Fibroblast of upper back skin (primary cell): ENCODE measurements around the gene TEX10.
A peak's percentile ranks its signal among the peaks of the same experiment; 100 is the strongest.
"Not testable (repeated sequence)": the region's sequence is repeated elsewhere in the genome, so short reads cannot be mapped to it uniquely, and the experiment has no call there.

Experiments
- DNase-seq: peaks from one replicate; pipeline ENCODE4 v3.0.0-alpha.2; 2013

The TEX10 gene

GRCh38 chr9:100341889-100342288 is 10.9 kb downstream of the TEX10 start:
- DNase-seq = no peak

GRCh38 chr9:100340224-100340623 is 12.5 kb downstream of the TEX10 start:
- no peak for DNase-seq

GRCh38 chr9:100338736-100339135 is 14.0 kb downstream of the TEX10 start:
- DNase-seq = not testable (repeated sequence)

- peak; percentile 54 for DNase-seq
Observed at GRCh38 chr9:100324594-100325200, 28.0 kb downstream of the TEX10 start.

- DNase-seq = peak; percentile 44
Observed at GRCh38 chr9:100322954-100323536, 29.7 kb downstream of the TEX10 start.

- peak; percentile 41 for DNase-seq
Observed at GRCh38 chr9:100317706-100318105, 35.0 kb downstream of the TEX10 start.

GRCh38 chr9:100315561-100315960 is 37.2 kb downstream of the TEX10 start:
- DNase-seq = no peak

- peak; percentile 56 for DNase-seq
Observed at GRCh38 chr9:100309992-100310391, 42.8 kb downstream of the TEX10 start.

GRCh38 chr9:100308965-100309564 is 43.7 kb downstream of the TEX10 start:
- no peak for DNase-seq

- DNase-seq = no peak
Observed at GRCh38 chr9:100307080-100307479, 45.7 kb downstream of the TEX10 start.

- DNase-seq = no peak
Observed at GRCh38 chr9:100306283-100306682, 46.5 kb downstream of the TEX10 start.

- peak; percentile 30 for DNase-seq
Observed at GRCh38 chr9:100303747-100304146, 49.0 kb downstream of the TEX10 start.

- DNase-seq = no peak
Observed at GRCh38 chr9:100298378-100298777, 54.4 kb downstream of the TEX10 start.

- DNase-seq = no peak
Observed at GRCh38 chr9:100296407-100296806, 56.3 kb downstream of the TEX10 start.

- no peak for DNase-seq
Observed at GRCh38 chr9:100295240-100295639, 57.5 kb downstream of the TEX10 start.

GRCh38 chr9:100294806-100295205 is 57.9 kb downstream of the TEX10 start:
- DNase-seq = no peak

GRCh38 chr9:100294341-100294740 is 58.4 kb downstream of the TEX10 start:
- DNase-seq = no peak

- DNase-seq = no peak
Observed at GRCh38 chr9:100292414-100292813, 60.3 kb downstream of the TEX10 start.

GRCh38 chr9:100290714-100291113 is 62.0 kb downstream of the TEX10 start:
- no peak for DNase-seq

GRCh38 chr9:100287186-100287585 is 65.6 kb downstream of the TEX10 start:
- no peak for DNase-seq

GRCh38 chr9:100286257-100286656 is 66.5 kb downstream of the TEX10 start:
- DNase-seq = no peak

- no peak for DNase-seq
Observed at GRCh38 chr9:100285601-100286000, 67.1 kb downstream of the TEX10 start.

- DNase-seq = no peak
Observed at GRCh38 chr9:100285080-100285479, 67.7 kb downstream of the TEX10 start.

GRCh38 chr9:100284247-100284646 is 68.5 kb downstream of the TEX10 start:
- DNase-seq = no peak

- no peak for DNase-seq
Observed at GRCh38 chr9:100282388-100282719, 70.4 kb downstream of the TEX10 start.
